Mesothelial cell of epicardium (in vitro differentiated cells): ENCODE data around the gene IPO13. TPM values are rescaled to one million over a fixed set of nuclear protein-coding genes. Genes with fewer than 3 reads are reported as not detected.
A peak's percentile ranks its signal among the peaks of the same experiment; 100 is the strongest.

Experiments
- DNase-seq, 2 experiments: peaks; one replicate each; pipeline ENCODE4 v3.0.0; 2021; ENCODE audit warnings: low spot score in 2 of 2; ENCODE audit not compliant: unreplicated experiment in 2 of 2
- H3K27ac Mint-ChIP-seq: 2 replicates; pipeline ENCODE4 v1.8.0; 2021; ENCODE audit warnings: mixed read lengths
- H3K27me3 Mint-ChIP-seq: 2 replicates; pipeline ENCODE4 v1.8.0; 2021; ENCODE audit warnings: low read depth, mixed read lengths
- H3K36me3 Mint-ChIP-seq: 2 replicates; pipeline ENCODE4 v1.8.0; 2021; ENCODE audit warnings: mixed read lengths
- H3K4me1 Mint-ChIP-seq: 2 replicates; pipeline ENCODE4 v1.8.0; 2021; ENCODE audit warnings: mixed read lengths
- H3K4me3 Mint-ChIP-seq: 2 replicates; pipeline ENCODE4 v1.8.0; 2021; ENCODE audit warnings: mild to moderate bottlenecking, moderate library complexity, mixed read lengths
- H3K9me3 Mint-ChIP-seq: 2 replicates; pipeline ENCODE4 v1.8.0; 2021; ENCODE audit warnings: mixed read lengths
- CTCF ChIP-seq: fragments of 200-600 bp; sonication (generic); IDR thresholded peaks from one replicate; pipeline ENCODE4 v1.5.0; 2021; ENCODE audit warnings: antibody characterized with exemption; ENCODE audit not compliant: unreplicated experiment
- total RNA-seq: library from RNA; stranded (reverse); gene quantifications from 3 replicates; pipeline ENCODE4 v1.2.1, GENCODE V29; 2021

IPO13 gene
- total RNA-seq, 1 donor from 2014 or later = 26.4 TPM

DNA sequence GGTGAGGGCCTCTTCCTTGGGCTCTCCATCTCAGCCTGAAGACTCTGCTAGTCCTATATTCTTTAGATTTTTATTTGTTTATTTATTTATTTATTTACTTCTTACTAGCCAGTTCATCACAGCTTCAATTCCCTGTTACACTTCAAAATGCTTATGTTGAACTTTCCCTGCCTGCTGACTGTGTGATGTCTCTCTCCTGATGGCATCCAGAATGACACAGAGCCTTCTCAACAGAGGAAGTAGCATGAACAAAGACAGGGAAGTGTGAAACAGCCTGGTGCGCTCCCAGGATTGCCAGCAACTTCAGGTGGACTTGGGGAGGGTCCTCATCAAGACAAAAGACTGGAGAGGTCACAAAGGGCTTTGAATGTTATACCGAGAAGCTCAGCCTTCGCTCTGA lies 4.3 kb upstream of the IPO13 start:
- H3K27ac Mint-ChIP-seq = no peak overlapping the region
- no peak overlapping the region for H3K4me3 Mint-ChIP-seq
- no peak for DNase-seq
- no peaks in the 10 kb centered on the region for H3K9me3 Mint-ChIP-seq
- H3K27me3 Mint-ChIP-seq = peaks cover 25% of the 10 kb centered on the region
- H3K4me1 Mint-ChIP-seq = peaks cover 11% of the 10 kb centered on the region
- TF ChIP-seq CTCF = no peak
- no peaks in the 10 kb centered on the region for H3K36me3 Mint-ChIP-seq

- H3K27me3 Mint-ChIP-seq = peaks cover 4% of the 10 kb centered on the region
- no peaks in the 10 kb centered on the region for H3K9me3 Mint-ChIP-seq
- H3K36me3 Mint-ChIP-seq = no peaks in the 10 kb centered on the region
- DNase-seq = no peak
- peaks cover 24% of the 10 kb centered on the region for H3K4me1 Mint-ChIP-seq
- no peak overlapping the region for H3K4me3 Mint-ChIP-seq
- TF ChIP-seq CTCF = no peak
- H3K27ac Mint-ChIP-seq = no peak overlapping the region
Measured at GRCh38 chr1:43944860-43945259, 1.9 kb upstream of the IPO13 start.

DNA sequence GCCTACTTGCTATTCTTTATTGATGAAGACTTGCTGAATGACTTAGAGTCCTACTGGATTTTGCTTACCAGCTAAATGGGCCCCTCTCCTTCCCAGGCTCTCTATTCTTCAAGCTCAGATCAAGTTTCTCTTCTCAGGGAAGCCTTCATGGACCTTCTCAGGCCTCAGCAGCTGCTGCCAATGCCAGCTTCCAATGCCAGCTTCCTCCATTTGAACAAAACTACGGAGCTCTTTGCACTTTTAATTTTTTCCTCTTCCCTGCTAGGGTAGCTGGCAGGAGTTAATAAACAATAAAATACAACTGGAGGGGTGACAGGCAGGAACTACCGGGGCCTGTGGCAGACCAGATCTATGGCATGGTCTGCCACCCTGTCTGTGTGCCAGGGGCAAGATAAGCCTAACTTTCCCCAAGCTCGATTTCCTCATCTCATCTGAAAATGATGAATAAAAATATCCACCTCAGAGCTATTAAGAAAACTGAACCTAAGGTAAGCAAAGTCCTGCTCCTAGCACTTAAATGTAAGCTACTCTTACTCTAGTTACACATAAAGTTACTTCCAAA lies 995 bp upstream of the IPO13 start:
- peak overlapping the region; percentile 95 for H3K27ac Mint-ChIP-seq
- H3K36me3 Mint-ChIP-seq = peaks cover 5% of the 10 kb centered on the region
- H3K4me3 Mint-ChIP-seq = peak overlapping the region; percentile 87
- no peak for TF ChIP-seq CTCF
- no peak for DNase-seq
- peaks cover 24% of the 10 kb centered on the region for H3K4me1 Mint-ChIP-seq
- H3K9me3 Mint-ChIP-seq = no peaks in the 10 kb centered on the region
- H3K27me3 Mint-ChIP-seq = no peaks in the 10 kb centered on the region

DNA sequence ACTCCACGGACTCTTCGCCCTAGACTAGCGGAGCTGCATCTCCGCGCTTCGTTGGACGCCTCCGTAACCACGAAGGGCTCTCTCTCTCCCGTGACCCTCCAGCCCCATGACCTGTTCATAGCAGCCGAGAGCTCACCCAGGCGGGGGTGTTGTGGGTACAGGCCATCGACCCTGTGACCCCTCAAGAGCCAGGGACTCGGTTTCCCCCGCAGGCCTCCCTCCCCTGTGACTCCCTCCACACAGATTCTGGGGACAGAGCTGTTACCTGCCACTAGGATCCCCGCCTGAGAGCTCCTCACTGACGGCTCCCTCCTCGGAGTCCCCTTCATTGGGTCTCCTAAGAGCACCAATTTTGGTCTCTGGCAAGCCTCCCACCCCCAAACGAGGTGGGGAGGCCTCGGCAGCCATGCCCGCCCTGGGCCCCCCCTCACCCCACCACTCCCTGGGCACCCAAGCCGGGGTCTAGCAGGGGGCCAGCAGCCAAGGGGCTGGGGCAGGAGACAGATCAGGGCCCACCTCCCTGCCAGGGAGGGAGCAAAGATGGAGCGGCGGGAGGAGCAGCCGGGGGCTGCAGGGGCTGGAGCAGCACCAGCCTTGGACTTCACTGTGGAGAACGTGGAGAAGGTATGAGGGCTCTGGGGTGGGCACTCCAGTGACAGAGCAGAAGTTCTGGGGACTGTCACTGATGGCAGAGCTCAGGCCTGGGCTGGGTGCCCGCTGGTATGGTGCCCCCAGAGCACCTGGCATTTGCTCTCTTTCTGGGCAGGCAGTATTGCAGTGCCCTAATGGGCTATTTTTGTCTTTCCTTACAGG lies 517 bp downstream of the IPO13 start:
- Mint-ChIP-seq H3K9me3 (no peaks in the 10 kb centered on the region), H3K27ac (peak overlapping the region; percentile 95), H3K4me3 (peak overlapping the region; percentile 87), H3K4me1 (peaks cover 24% of the 10 kb centered on the region), H3K27me3 (no peaks in the 10 kb centered on the region), H3K36me3 (peaks cover 5% of the 10 kb centered on the region)
- no peak for TF ChIP-seq CTCF
- no peak for DNase-seq

DNA sequence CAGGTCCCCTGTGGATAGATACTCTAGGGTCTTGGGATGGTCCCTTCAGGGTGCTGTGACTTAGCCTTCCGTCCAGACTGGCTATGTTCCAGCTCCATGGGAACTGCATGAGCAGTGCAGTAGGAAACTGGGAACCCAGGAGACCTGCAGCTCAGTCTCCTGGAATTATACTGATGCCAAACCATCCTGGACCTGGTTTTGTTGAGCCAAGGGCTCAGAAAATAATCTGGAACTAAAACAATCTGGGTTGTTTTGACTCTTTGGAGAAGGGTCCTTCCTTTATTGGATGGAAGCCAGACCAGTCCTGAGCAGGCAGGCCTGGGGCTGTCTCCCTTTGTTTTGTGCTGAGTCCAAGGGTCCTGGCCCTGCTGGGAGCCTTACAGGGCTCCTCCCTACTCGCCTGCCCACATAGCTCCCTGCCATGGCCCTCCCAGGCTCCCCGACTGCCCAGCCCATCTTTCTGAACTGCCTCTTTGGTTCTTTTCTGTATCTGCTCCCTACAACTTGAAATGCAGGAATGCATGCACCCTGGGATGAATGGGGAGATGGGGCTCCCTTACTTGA lies 1.2 kb downstream of the IPO13 start:
- Mint-ChIP-seq H3K27ac (peak overlapping the region; percentile 66), H3K36me3 (peaks cover 5% of the 10 kb centered on the region), H3K4me3 (peak overlapping the region; percentile 87), H3K4me1 (peaks cover 26% of the 10 kb centered on the region), H3K27me3 (no peaks in the 10 kb centered on the region), H3K9me3 (no peaks in the 10 kb centered on the region)
- no peak for TF ChIP-seq CTCF
- no peak for DNase-seq
